Stimulated activated CD4-positive, alpha-beta T cell treated with anti-CD3 and anti-CD28 coated beads, Interleukin-2, amount 100 ng/mL, for 24 hours (primary cell): Measurements from ENCODE around the gene ITGAD.

Experiments used
- DNase-seq, 2 donors: peaks; one replicate each; pipeline ENCODE4 v3.0.0-alpha.2; 2020

ITGAD gene

GRCh38 chr16:31365131-31365865 is 27.8 kb upstream of the ITGAD start:
- no peak for DNase-seq

- no peak for DNase-seq
Measured at GRCh38 chr16:31367853-31368252, 25.3 kb upstream of the ITGAD start.

- no peak for DNase-seq
Measured at GRCh38 chr16:31371008-31371407, 22.1 kb upstream of the ITGAD start.

GRCh38 chr16:31371619-31372484 is 21.3 kb upstream of the ITGAD start:
- DNase-seq = no peak

- DNase-seq = no peak
Measured at GRCh38 chr16:31373235-31373634, 19.9 kb upstream of the ITGAD start.

- no peak for DNase-seq
Measured at GRCh38 chr16:31375231-31375630, 17.9 kb upstream of the ITGAD start.

- no peak for DNase-seq
Measured at GRCh38 chr16:31376705-31377104, 16.4 kb upstream of the ITGAD start.

- DNase-seq = no peak
Measured at GRCh38 chr16:31377210-31377903, 15.8 kb upstream of the ITGAD start.

GRCh38 chr16:31380201-31380600 is 12.9 kb upstream of the ITGAD start:
- DNase-seq = no peak

- peak; percentile 69 to 74 for DNase-seq
Measured at GRCh38 chr16:31382485-31383161, 10.5 kb upstream of the ITGAD start.

GRCh38 chr16:31385680-31386079 is 7.5 kb upstream of the ITGAD start:
- no peak for DNase-seq

GRCh38 chr16:31386157-31386984 is 6.8 kb upstream of the ITGAD start:
- peak in 1 of 2 donors; percentile 39 for DNase-seq

- DNase-seq = no peak
Measured at GRCh38 chr16:31388535-31388934, 4.6 kb upstream of the ITGAD start.

GRCh38 chr16:31390504-31391041 is 2.6 kb upstream of the ITGAD start:
- no peak for DNase-seq

- DNase-seq = no peak
Measured at GRCh38 chr16:31395647-31396046, 2.5 kb downstream of the ITGAD start.

GRCh38 chr16:31397096-31397660 is 4.0 kb downstream of the ITGAD start:
- no peak for DNase-seq

- no peak for DNase-seq
Measured at GRCh38 chr16:31397701-31398100, 4.6 kb downstream of the ITGAD start.

- DNase-seq = no peak
Measured at GRCh38 chr16:31400191-31400590, 7.1 kb downstream of the ITGAD start.

- DNase-seq = no peak
Measured at GRCh38 chr16:31401436-31401835, 8.3 kb downstream of the ITGAD start.

- no peak for DNase-seq
Measured at GRCh38 chr16:31402687-31403086, 9.6 kb downstream of the ITGAD start.

GRCh38 chr16:31403590-31404352 is 10.6 kb downstream of the ITGAD start:
- no peak for DNase-seq
